SHP77 (cell line): Measurements from ENCODE around the gene KLK6.

Experiments used
- DNase-seq, 2 experiments: peaks; one replicate each; lab custom pipeline; 2025; lab: John Stamatoyannopoulos, UW

KLK6 gene

DNA sequence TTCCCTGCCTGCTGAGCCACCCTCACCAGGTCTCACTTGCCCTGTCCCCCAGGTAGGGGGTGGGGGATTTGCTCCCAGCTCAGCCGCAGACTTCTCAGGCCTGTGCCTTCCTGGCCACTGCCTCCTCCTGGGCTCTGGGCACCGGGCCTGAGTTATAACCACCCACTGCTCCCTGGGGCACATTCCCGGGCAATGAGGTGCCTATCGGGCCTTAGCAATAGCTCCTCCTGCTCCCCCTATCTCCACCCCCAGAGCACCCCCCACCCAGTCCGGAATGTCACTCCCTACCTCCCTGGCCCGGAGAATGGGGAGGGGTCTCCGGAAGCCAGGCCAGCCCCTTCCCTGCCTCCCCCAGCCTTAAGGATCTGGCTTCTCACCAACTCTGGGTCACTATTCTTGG is 16.5 kb downstream of the KLK6 start, which contains the start of gene KLK5:
Gene KLK5, minus strand, starts transcription at position 129 of the 400 bp plus-strand sequence. CDS start 381 bp downstream, outside the sequence.
- no peak for DNase-seq

GRCh38 chr19:50949861-50950260 is 19.5 kb downstream of the KLK6 start:
- DNase-seq: no peak

GRCh38 chr19:50947123-50947522 is 22.3 kb downstream of the KLK6 start:
- no peak for DNase-seq

DNA sequence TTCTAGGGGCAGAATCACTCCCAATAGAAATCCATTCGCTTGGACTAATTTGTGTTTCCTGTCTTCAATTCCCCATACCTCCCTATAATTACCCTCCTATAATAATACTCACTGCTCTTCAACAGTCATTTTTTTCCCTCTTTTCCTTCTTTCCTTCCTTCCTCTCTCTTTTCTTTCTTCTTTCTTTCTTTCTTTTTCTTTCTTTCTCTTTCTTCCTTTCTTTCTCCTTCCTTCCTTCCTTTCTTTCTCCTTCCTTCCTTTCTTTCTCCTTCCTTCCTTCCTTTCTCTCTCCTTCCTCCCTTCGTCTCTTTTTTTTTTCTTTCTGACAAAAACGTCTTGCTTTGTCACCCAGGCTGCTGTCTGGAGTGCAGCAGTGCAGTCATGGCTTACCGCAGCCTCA is 24.6 kb downstream of the KLK6 start:
- DNase-seq: no peak

- no peak for DNase-seq
Observed at GRCh38 chr19:50943074-50943828, 26.1 kb downstream of the KLK6 start.

GRCh38 chr19:50939596-50939995 is 29.8 kb downstream of the KLK6 start:
- no peak for DNase-seq

DNA sequence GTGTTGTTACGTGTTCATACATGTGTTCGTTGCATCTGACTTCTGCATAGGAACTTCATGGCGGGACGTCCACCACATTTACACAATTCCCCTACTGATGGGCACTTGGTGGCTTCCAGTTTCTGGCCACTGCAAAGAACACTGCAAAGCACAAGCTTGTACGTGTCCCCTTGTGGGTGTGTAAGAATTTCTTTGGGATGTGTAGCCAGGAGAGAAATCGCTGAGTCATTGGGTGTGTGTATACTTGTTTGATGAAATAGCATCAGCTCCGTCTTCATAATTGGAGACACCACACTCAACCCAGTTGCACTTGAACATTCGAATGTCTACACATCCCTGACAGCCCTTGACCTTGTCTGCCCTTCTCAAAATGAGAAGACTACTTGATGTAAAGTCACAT is 35.8 kb downstream of the KLK6 start:
- no peak for DNase-seq

DNA sequence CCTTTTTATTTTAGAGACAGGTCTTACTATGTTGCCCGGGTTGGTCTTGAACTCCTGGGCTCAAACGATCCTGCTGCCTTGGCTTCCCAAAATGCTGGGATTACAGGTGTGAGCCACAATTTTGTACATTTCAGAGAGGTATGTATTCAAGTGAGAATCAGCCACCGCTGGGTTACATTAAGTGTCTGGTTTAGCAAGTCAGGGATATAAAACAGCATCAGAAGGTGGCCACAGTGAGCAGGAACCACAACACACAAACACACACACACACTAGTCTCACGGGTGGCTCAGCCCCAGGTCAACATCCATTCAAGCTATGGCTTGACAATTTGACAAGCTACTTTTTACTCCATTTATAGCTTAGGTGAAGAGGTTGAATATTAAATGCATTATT is 36.7 kb downstream of the KLK6 start:
- no peak for DNase-seq

GRCh38 chr19:50932018-50932689 is 37.2 kb downstream of the KLK6 start:
- DNase-seq: no peak

- no peak for DNase-seq
Observed at GRCh38 chr19:50931023-50931422, 38.4 kb downstream of the KLK6 start.

- no peak for DNase-seq
Observed at GRCh38 chr19:50928831-50929230, 40.6 kb downstream of the KLK6 start.

GRCh38 chr19:50926144-50926543 is 43.2 kb downstream of the KLK6 start:
- DNase-seq: no peak

DNA sequence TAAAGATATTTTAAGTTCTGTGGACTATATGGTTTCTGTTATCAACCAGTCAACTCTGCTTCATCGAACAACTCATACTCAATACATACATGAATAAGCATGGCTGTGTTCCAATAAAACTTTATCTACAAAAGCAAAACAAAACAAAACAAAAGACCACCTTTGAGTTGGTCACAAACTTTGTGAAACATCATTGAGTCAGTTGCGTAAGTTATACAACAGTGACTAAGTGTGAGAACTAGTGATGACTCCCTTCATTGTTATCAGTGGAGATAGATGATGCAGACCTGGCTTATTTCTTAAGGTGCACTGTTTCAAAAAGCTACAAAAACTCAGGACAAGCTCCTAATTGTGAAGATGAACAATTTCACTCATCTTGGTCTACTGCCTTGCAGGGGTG is 43.7 kb downstream of the KLK6 start:
- no peak for DNase-seq

GRCh38 chr19:50924586-50924985 is 44.8 kb downstream of the KLK6 start:
- no peak for DNase-seq

- peak; percentile 79 to 81 for DNase-seq
Observed at GRCh38 chr19:50922317-50922853, 47.0 kb downstream of the KLK6 start.

- DNase-seq: no peak
Observed at GRCh38 chr19:50921426-50922316, 47.7 kb downstream of the KLK6 start.

- DNase-seq: no peak
Observed at GRCh38 chr19:50916069-50916468, 53.3 kb downstream of the KLK6 start.

- DNase-seq: no peak
Observed at GRCh38 chr19:50912727-50913716, 56.4 kb downstream of the KLK6 start.

DNA sequence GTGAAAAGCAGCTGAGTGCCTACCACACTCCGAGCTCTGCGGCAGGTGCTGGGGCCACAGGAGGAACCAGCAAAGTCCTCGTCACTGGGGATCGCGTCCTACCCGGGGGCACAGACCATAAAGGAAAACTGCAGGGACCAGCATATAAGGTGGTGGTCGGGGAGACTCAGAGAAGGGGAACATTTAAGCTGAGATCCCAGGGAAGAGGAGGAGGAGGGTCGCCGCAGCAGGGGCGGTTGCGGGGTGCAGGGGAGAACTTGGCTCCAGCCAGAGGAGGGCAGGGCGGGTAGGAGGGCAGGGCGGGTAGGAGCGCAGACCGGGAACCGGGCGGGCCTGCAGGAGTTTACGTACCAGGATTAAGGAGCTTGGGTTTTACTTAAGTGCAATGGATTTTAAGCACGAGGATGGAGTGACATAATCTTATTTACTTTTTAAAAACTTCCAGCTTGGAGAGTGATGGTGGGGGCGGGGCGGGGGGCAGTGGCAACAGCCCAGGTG is 57.2 kb downstream of the KLK6 start:
- no peak for DNase-seq

DNA sequence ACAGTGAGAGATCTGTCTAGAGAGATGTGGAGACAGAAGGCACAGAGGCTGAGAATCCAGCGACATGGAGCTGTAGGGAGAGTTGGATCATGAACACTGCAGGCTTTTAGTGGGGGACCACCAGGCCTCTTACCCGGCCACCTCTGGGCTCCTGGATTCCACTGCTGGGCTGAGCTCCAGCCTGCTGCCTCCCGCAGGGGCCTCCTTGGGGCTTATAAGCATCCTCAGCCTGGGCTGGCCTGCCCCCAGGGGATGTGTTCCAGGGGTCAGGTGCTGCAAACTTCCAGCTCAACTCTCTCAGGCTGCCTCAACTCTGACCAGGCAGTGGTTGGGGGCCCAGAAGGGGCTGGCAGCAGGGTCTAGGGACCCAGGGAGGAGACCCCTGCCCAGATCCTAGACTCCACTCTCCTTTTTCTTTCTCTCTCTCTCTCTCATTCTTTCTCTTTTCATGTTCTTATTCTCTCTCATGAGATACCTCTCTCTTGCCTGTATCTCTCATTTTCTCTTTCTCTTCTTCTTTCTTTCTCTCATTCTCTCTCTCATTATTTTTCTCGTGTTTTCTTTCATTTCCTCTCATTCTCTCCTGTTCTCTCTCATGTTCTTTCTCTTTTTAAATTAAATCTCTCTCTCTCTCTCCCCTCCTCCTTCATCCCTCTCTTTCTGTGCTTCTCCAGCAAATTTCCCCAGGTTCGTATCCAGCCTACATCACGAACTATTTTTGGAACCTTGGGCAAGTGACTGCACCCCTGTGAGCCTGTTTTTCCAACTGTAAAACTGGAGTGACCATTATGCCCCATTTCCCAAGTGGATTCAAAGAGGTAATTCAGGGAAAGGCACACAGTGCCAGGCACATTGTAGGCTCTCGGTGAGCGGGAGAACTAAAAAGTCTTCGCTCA is 57.9 kb downstream of the KLK6 start, which contains the start of gene KLK4:
Gene KLK4, minus strand, starts transcription at position 190 of the 896 bp plus-strand sequence. CDS start 657 bp downstream, outside the sequence.
- no peak for DNase-seq
